Measurements from ENCODE around the gene CACNG4.

Gene CACNG4

GRCh38 chr17:66988069-66988798 lies 23.7 kb downstream of the CACNG4 start:
- no peak for DNase-seq

- DNase-seq, result no peak
These were observed 24.6 kb downstream of the CACNG4 start for GRCh38 chr17:66989076-66989475.

- no peak for DNase-seq
These were observed 25.1 kb downstream of the CACNG4 start for GRCh38 chr17:66989579-66989978.

GRCh38 chr17:66990047-66990446 lies 25.5 kb downstream of the CACNG4 start:
- DNase-seq, result no peak

GRCh38 chr17:66992911-66993442 lies 28.5 kb downstream of the CACNG4 start:
- DNase-seq, result no peak

- DNase-seq, result no peak
These were observed 29.9 kb downstream of the CACNG4 start for GRCh38 chr17:66994361-66994760.

GRCh38 chr17:66994930-66995535 lies 30.5 kb downstream of the CACNG4 start:
- no peak for DNase-seq

- DNase-seq, result no peak
These were observed 31.4 kb downstream of the CACNG4 start for GRCh38 chr17:66995944-66996343.

- DNase-seq, result no peak
These were observed 32.4 kb downstream of the CACNG4 start for GRCh38 chr17:66996926-66997325.

- DNase-seq, result no peak
These were observed 38.7 kb downstream of the CACNG4 start for GRCh38 chr17:67003231-67003630.

GRCh38 chr17:67004181-67004580 lies 39.7 kb downstream of the CACNG4 start:
- no peak for DNase-seq

- no peak for DNase-seq
These were observed 42.8 kb downstream of the CACNG4 start for GRCh38 chr17:67007266-67007665.

GRCh38 chr17:67008101-67008500 lies 43.6 kb downstream of the CACNG4 start:
- no peak for DNase-seq

- no peak for DNase-seq
These were observed 47.1 kb downstream of the CACNG4 start for GRCh38 chr17:67011527-67012175.

GRCh38 chr17:67013891-67014290 lies 49.4 kb downstream of the CACNG4 start:
- no peak for DNase-seq

GRCh38 chr17:67015001-67015400 lies 50.5 kb downstream of the CACNG4 start:
- no peak for DNase-seq

- DNase-seq, result no peak
These were observed 51.7 kb downstream of the CACNG4 start for GRCh38 chr17:67016039-67016762.

GRCh38 chr17:67017910-67018309 lies 53.4 kb downstream of the CACNG4 start:
- no peak for DNase-seq

GRCh38 chr17:67018471-67019434 lies 54.2 kb downstream of the CACNG4 start:
- no peak for DNase-seq

GRCh38 chr17:67019809-67020208 lies 55.3 kb downstream of the CACNG4 start:
- DNase-seq, result no peak

GRCh38 chr17:67020293-67020766 lies 55.8 kb downstream of the CACNG4 start:
- DNase-seq, result peak; percentile 4

GRCh38 chr17:67021196-67021595 lies 56.7 kb downstream of the CACNG4 start:
- DNase-seq, result no peak

All from NCI-H446 treated with DMSO at 0.1 percent for 48 hours (cell line).